ENCODE data around the gene CHPF.

CHPF gene

DNA sequence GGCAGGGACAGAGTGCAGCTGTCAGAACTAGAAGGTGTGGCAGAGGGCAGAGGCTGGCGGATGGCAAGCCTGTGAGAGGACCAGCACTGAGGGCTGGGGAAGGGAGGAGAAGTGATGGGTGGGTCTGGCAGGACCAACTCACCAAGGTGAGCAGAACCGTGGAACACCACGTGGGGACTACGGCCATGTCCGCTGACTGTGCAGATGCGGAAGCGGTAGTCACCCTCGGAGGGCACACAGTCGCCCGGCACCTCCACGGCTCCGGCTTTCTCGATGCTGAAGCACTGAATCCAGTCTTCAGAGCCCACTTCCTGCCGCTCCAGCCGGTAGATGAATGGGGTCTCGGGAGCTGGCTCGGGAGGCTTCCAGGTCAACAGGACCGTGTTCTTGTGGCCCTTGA is 23.5 kb upstream of the CHPF start:
- DNase-seq = no peak

DNA sequence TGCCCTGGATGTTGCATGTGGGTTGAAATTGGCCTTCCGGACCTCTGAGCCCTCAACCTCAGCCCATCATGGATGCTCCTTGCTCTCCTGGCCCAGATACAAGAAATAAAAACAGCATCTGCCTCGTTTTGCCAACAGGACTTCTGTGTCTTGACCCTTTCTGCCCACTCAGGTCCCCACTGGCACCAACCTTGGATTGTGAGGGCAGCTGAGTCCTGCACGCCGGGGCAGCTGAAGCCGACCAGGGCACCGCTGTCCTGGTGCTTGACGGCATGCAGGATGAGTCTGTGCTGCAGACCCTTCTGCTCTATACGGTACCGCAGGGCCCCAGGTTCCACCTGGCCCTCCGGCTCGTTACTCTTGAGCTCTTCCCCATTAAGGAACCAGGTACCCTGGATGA is 23.0 kb upstream of the CHPF start:
- no peak for DNase-seq

DNA sequence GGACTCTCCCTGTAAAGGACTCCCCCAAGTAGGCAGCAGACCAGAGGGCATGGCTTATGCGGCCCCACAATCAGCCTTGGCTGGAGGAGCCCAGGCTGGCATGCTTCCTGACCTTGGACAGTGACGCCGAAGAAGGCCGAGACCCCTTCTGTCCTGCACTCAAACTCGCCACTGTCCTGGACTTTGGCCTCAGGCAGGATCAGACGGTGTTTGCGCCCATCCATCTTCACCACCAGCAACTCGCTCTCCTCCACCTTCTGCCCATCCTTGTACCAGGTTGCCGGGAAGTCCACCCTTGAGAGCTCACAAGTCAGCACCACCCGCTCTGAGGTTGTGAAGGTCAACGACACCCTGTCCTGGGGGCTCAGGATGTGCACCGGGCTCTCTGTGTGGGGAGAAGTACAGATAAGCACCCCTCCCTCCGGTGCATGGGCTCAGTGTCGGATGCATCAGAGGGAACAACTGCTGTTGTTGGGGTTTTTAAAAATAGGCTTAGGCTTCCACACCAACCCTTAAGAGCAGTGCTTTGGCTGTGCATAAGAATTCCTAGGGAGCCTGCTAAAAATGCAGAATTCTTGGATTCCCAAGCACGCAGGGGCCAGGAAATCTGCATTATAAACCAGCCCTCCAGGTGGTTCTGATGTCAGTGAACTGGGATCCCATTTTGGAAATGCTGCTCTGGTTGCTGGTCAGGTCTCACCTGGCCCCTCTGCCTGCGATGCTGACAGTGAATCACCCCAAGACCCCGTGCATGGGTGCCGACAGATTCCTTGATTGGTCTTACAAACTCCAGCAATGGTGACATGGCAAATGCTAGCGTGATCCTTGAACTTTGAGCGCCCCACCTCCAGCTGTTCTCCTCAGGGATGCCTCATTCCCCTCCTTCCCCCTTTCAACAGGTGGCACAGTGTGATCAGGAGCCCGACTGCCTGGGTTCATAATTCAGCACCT is 21.8 kb upstream of the CHPF start:
- DNase-seq = no peak

DNA sequence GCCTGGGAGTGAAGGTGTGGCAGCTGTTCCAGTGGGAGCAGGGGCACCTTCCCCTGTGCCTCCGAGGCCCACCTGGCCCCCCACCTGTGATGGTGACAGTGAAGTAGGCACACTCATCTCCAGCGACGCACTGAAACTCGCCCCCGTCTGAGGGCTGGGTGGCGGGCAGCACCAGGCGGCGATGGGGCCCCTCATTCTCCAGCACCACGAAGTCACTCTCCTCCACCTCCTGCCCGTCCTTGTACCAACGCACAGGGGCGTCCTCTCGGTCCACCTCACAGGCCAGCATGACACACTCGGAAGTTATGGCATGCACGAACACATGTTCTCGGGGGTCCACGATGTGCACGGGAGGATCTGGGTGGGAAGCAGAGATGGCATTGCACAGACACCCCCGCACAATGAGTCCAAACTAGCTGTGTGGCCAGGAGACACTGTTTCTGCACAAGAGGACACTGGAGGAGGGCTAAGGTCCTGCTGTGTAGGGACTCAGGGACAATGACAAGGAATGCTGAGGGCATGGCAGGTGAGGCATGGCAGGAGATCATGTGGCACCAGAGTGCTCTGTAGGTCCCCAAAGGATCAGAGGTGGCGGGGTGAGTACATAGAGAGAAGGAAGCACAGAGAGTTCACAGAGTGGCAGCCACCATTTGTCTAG is 19.8 kb upstream of the CHPF start:
- DNase-seq = no peak

DNA sequence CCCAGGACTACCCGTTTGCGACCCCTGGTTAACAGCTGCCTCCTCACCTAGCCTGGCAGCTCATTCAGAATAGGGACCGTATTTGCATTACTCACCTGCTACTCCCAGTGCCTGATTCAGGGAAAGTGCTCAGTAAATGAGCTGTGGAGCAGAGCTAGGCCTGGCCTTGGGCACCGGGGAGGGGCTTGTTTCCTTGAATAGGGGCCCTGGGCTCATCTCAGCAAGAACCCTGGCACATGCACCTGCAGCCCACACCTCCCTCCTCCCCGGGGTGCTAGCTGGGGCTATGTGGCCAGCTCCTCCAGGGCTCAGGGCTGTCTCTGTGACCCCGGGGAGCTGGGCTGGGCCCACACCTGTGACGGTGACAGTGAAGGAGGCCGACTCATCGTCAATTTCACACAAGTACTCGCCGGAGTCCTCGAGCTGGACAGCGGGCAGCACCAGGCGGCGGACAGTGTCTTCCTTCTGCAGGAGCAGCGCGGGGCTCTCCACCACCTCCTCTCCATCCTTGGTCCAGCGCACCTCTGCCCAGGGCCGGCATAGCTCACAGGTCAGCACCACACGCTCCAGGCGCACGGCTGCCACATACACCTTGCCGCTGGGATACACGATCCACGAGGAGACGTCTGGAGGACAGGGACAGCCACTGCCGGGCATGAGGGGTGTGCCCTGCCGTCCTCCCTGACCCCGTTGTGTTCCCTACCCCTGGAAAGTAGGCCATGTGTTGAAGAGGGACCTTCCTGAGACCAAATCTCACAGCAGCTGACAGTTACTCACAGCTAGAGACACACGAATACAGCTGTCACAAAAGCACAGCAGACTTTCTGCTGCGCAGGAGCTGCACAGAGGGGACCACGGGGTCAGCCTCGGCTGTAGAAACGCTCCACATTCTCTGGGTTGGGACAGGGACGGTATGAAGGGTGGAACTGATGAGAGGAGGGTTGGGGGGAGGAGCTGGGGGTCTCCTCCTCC is 18.7 kb upstream of the CHPF start:
- no peak for DNase-seq

DNA sequence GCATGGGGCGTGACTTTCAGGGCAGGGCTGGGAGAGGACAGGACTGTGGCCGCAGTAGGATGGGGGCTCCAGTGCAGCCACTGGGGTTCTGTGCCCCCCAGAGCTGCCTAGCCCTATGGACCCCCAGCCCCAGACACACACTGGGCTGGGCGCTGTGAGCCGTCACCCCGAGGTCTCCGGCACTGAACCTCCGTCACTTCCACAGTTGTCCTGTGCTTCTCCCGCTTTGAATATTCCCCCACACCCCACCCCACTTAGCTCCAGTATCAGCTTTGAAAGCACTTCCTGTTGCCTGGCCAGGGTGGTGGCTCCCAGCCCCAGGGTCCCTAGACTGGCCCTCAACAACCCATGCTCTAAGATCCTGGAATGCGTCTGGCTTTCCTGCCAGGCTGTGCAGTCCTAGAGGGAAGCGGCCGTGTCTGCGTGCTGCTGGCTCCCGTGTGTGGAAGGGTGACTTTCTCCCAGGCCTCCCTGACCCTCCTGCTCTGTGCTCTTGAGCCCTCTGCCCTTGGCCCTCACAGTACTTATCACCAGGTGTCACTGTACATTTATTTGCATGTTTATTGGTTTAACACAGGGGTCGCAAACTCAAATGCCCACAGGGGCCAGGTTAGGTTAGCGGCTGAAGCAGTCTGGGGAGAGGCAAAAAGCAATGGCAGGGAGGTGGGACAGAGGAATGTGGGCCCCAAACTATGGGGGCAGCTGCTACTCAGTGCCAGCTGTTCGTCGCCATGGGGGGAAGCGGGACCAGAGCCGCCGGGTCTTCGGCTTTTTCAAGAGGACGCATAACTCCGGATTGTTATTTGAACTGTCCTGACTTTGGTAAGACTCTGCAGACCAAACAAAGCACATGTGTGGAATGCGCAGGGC is 17.8 kb upstream of the CHPF start:
- DNase-seq = no peak

DNA sequence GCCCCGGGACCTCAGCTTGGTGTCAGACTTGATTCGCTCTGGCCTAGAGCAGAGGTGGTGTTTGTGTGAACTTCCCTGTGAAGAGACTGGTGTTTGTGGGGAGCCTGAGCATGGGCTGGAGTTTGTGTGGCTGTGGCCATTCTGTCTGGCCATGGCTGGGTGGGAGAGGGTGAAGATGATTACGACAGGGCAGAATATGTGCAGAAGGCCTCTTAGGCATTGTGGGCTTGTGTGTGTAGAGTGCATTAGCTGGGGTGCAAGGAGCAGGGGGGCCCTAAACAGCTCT is 17.2 kb upstream of the CHPF start:
- DNase-seq = no peak

DNA sequence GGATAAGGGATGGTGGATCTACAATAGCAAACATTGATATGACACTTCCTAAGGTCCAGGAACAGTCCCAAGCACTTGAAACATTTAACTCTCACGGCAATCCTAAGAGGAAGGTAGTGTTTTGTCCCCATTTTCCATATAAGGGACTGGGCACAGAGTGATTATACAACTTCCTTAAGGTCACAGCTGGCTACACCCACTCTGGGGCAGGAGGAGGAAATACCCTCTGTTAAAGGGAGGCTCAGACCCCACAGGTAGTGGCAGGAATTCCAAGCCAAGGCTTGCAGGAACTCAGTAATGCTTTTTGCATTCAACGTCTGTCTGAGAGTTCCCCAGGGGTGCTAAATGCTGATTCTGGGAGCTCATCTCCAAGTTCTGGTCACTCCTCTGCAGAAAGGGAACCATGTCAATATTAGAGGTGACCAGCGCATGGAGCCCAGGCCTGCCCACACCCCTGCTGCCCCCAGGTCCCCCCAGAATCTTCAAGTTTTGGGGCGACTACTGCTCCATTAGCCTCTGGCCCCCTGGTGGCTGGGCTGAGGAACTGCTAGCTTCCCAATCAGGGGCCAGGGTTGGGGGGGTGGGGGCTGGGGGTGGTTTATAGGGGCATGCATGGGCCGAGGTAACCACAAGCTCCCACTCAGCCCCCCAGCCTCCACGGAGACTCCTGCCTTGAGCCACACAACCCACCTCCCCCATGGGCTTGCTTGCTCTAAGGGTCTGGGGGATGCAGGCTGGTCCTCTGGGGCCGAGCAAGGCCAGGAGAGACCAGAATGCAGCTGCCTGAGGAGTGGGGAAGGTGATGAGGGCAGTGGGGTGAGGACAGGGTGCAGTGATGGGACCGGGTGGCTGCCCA is 16.7 kb upstream of the CHPF start:
- DNase-seq = no peak

DNA sequence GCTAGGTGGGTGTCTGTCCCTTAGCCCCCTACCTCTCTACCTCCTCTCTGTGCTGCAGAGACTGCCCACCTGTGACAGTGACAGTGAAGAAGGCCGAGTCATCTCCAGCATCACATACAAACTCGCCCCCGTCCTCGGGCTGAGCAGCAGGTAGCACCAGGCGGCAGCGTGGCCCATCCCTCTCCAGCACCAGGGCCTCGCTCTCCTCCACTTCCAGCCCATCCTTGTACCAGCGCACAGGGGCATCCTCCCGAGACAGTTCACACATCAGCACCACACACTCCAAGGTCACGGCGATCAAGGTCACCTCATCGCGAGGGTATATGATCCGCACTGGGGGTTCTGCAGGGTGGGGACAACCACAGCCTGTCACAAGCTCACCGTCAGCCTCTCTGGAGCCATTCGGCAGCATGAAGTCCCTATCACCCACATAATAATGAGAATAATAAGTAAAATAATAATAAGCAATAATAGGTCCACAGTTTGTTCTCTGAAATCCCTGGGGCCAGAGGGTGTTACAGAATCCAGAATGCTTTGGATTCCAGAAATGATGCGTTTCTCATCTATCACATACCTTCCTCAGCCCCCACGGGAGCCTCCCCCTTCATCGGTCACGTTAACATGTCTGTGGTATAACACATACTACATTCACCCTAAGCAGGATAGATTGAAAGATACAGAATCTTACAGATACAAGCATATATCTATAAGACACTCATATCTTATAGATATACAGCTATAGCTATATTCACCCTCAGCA is 15.7 kb upstream of the CHPF start:
- no peak for DNase-seq

DNA sequence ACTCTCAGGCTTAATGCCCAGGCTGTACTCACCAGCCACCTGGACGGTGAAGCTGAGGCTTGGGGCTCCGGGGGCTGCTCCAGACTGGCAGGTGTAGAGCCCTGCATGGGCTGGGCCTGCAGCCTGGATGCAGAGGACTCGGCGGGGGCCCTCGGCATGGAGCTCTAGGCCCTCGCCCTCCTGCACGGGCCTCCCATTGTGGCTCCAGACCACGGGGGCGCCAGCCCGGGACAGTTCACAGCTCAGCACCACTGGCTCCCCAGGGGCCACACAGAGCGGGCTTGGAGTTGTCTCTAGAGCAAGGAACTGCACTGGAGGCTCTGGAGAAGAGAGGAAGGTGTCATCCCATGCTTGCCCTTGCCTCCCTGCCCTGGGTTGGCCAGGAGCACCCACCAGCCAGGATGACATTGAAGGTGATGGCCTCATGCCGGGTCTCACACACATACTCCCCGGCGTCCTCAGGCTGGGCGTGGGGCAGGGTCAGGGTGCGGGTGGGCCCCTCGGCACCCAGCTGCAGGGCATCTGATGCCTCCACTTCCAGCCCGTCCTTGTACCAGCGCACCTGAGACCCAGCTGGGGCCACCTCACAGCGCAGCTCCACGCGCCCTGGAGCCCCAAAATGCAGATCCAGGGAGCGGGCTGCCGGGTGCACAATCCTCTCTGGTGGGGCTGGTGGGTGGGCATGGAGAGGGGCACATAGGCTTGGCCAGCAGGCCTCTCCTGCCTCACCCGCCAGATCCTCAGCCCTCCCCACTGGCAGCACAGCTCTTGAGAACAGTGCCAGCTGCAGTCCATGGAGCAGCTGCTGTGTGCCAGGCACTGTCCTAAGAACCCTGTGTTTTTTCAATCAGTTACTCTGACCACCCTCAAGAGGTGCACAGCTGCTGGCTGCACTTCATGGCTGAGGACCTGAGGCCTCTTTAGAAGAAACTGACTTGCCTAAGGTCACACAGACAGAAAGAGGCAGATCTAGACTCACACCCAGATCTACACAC is 14.5 kb upstream of the CHPF start:
- DNase-seq = no peak

DNA sequence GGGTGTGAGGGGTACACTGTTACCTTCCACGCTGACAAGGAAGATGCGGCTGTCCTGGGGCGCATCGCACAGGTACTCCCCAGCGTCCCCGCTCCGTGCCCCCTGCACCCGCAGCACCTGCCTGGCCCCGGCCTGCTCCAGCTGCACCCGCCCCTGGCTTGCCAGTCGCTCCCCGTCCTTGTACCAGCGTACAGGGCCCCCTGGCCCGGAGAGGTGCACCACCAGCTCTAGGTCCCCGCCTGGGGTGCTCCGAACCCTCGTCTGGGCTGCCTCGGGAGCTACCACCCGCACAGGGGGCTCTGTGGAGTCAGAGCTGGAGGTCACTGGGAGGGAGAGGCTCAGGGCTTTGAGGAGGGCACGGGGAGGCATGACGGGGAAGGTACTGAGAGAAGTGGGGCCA is 13.7 kb upstream of the CHPF start:
- no peak for DNase-seq

DNA sequence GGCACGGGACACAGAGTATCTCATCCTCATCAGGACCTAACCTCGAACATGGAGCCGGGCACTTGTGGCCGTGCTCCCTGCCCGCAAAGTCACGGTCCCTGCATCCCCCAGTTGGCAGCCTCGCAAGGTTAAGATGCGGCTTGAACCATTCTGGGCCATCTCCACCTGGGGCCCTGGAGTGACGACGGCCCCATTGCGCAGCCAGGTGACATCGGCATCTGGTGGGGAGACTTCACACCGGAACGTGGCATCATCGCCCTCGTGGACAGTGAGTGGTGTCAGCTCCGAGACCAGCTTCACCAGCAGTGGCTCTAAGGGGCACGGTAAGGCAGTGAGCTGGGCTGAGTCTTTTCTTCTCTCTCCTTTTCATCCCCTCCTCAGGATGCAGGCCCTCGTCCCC is 12.8 kb upstream of the CHPF start:
- no peak for DNase-seq

DNA sequence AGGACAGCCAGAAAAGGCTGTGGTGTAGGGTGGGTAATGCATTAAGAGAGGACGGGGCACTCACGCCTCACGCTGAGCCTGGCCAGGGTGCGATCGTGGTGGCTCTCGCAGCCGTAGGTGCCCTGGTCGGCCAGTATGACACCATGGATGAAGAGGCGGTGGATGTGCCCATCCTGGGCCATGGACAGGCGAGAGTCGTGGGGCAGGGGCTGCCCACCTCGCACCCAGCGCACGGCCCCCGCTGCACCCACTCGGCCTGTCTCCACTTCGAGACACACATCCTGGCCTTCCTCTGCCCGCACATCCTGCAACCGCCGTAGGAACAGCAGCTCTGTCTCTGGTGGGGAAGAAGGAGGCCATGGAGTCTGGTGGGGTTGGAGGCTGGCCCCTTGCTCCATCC is 12.3 kb upstream of the CHPF start:
- DNase-seq = no peak

DNA sequence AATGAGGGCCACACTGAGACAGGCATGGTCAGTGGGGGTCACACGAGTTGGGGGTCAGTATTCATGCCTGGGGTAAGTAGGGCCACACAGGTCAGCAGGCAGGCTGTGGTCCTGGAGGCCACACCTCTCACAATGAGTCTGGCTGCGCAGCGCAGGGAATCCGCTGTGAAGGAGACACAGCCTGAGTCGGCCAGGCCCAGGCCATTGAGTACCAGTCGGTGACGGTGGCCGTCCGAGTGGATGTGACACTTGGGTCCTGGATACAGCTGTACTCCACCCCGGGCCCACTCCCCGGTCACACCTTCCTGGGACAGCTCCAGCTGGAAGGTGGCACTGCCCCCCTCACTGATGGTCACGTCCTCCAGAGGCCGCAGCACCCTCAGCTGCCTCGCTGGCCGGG is 10.7 kb upstream of the CHPF start:
- DNase-seq = no peak

DNA sequence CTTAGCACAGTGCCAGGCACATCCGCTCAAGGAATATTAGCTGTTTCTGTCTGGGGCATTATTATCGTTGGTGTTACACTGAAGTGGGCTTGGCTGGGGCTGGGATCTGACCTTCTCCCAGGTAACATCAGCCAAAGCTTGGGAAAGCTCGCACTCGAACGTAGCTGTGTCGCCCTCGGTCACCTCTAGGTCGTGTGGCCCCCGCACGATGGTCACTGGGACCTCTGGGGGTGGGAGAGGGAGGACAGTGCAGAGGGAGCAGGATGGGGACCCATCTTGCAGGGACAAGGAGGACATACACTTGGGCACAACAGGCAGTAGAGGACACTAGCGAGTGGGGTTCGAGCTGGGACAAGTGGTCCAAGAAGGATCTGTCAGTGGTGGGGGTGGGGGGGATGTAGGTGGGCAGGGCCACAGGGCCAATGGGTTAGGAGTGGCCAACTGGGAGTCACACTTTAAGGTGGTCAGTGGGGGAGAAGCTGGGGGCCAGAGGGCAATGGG is 9.9 kb upstream of the CHPF start:
- DNase-seq = no peak

DNA sequence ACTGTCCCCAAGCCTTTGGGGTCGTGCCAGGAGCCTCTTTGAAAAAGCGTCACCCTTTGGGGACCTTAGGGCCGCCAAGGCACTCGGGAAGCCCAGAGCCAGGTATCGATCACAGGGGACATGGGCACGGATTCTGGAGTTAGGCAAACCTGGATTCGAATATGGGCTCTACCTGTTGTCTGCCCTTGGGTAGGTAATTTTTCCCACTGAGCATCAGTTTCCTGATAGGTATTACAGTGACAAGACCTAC is 9.5 kb upstream of the CHPF start:
- DNase-seq = no peak

DNA sequence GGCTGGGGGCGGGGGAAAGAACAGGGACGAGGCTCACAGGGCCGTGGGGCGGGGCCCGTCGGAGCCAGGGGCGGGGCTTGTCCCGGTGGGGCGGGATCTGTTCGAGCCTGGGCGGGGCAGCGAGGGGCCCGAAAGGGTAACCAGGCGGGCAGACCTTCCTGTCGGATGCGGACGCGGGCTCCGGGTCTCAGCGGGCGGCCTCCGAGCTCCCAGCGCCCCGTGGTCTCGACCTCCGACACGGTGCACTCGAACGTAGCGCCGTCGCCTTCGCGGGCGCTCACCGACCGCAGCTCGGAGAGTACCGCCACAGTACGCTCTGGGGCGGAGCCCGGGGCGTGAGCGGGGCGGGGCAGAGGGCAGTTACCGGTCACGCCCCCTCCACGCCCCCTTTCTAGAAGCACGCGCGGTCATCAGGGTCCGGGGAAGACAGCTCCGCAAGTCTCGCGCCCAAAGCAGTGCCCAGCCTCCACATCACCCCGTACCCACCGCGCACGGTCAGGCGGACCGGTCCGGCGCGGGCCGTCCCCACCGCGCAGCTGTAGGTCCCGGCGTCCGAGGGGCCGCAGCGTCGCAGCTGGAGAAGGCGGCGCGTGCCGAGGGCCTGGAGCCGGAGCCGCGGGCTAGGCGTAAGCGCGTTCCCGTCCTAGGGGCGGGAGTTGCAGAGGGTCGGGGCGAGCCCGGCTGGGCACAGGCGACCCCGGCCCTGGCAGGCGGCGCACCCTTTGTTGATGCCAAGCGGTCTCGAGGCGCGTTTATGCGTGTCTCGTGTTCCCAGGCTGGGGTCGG is 9.0 kb upstream of the CHPF start:
- peak; percentile 96 for DNase-seq

All from eye (tissue), 1 donor.